Osteoblast (primary cell): ENCODE measurements around the gene KRTAP12-3. TPM values are rescaled to one million over a fixed set of nuclear protein-coding genes. Genes with fewer than 3 reads are reported as not detected.
A peak's percentile ranks its signal among the peaks of the same experiment; 100 is the strongest.
"Not testable (repeated sequence)": the region's sequence is repeated elsewhere in the genome, so short reads cannot be mapped to it uniquely, and the experiment has no call there.

ENCODE experiments used
- DNase-seq: peaks from one replicate; pipeline ENCODE4 v3.0.0; 2011; ENCODE audit warnings: low spot score, mixed read lengths; ENCODE audit not compliant: insufficient read length; ENCODE audit errors: missing footprints
- H2AFZ ChIP-seq: 2 replicates; pipeline ENCODE4 v1.6.0; 2011; ENCODE audit warnings: mild to moderate bottlenecking, low read length
- H3K27ac ChIP-seq: 2 replicates; pipeline ENCODE4 v1.5.1; 2011; ENCODE audit warnings: mild to moderate bottlenecking, low read depth, low read length, moderate library complexity
- H3K27me3 ChIP-seq: 2 replicates; pipeline ENCODE4 v1.6.0; 2012; ENCODE audit warnings: mild to moderate bottlenecking, control low read depth, inconsistent platforms, low read length, moderate library complexity; ENCODE audit not compliant: insufficient read depth
- H3K36me3 ChIP-seq: 2 replicates; pipeline ENCODE4 v1.5.1; 2011; ENCODE audit warnings: mild to moderate bottlenecking, low read length, control low read depth, moderate library complexity; ENCODE audit not compliant: insufficient read depth
- H3K4me1 ChIP-seq: 2 replicates; pipeline ENCODE4 v1.5.1; 2011; ENCODE audit warnings: mild to moderate bottlenecking, low read length, control low read depth, moderate library complexity; ENCODE audit not compliant: insufficient read depth
- H3K4me2 ChIP-seq: 2 replicates; pipeline ENCODE4 v1.6.0; 2011; ENCODE audit warnings: mild to moderate bottlenecking, low read length; ENCODE audit not compliant: insufficient read depth
- H3K4me3 ChIP-seq: fragments of 200-600 bp; sonication (generic); 3 replicates; pipeline ENCODE4 v1.5.1; 2012; ENCODE audit warnings: mild to moderate bottlenecking, low read length, inconsistent platforms; ENCODE audit not compliant: insufficient read depth
- H3K79me2 ChIP-seq: 2 replicates; pipeline ENCODE4 v1.6.0; 2012; ENCODE audit warnings: mild to moderate bottlenecking, low read length, control low read depth, inconsistent platforms; ENCODE audit not compliant: insufficient read depth
- H3K9me3 ChIP-seq: 2 replicates; pipeline ENCODE4 v1.5.1; 2011; ENCODE audit warnings: low read depth, low read length, control low read depth
- H4K20me1 ChIP-seq: 2 replicates; pipeline ENCODE4 v1.6.0; 2012; ENCODE audit warnings: mild to moderate bottlenecking, low read length, control low read depth; ENCODE audit not compliant: insufficient read depth
- total RNA-seq: library from RNA; depleted of rRNA; stranded (reverse); fragments of >200 nt; gene quantifications from 2 replicates; pipeline ENCODE4 v1.2.3, GENCODE V29; 2012
- TF ChIP-seq, protein P1 (sequence below): IDR thresholded peaks from 2 replicates; pipeline ENCODE4 v1.5.1; 2011; ENCODE audit warnings: mild to moderate bottlenecking, low read depth, low read length, moderate library complexity; ENCODE audit errors: extremely low read depth

Gene KRTAP12-3
- total RNA-seq, 1 donor, result not detected

DNA sequence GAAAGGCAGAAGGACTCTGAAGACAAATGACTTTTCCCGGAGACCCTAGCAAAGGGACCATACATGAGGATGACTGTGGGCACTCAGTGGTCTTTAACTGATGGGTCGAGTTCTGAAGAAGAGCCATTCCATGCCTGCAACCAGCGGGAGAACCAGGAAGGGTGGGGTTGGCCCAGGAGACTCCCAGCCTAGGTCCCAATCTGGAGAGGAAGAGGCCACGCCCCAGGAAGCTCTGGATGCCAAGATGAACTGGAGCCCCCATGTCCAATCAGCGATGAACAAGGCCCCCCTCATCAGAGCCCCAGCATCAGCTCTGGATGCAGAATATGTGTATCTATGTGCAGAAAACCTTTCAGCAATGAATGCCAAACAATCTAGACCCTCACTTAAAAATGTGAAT, 17.0 kb upstream of the KRTAP12-3 start:
- Histone ChIP-seq H3K4me1 (no peaks in the 10 kb centered on the region), H3K36me3 (no peaks in the 10 kb centered on the region), H3K27ac (no peak overlapping the region), H3K79me2 (no peaks in the 10 kb centered on the region), H3K4me2 (no peak overlapping the region), H2AFZ (no peak overlapping the region), H3K9me3 (no peaks in the 10 kb centered on the region), H3K4me3 (no peak overlapping the region), H3K27me3 (no peaks in the 10 kb centered on the region), H4K20me1 (no peaks in the 10 kb centered on the region)
- TF ChIP-seq, protein P1, sequence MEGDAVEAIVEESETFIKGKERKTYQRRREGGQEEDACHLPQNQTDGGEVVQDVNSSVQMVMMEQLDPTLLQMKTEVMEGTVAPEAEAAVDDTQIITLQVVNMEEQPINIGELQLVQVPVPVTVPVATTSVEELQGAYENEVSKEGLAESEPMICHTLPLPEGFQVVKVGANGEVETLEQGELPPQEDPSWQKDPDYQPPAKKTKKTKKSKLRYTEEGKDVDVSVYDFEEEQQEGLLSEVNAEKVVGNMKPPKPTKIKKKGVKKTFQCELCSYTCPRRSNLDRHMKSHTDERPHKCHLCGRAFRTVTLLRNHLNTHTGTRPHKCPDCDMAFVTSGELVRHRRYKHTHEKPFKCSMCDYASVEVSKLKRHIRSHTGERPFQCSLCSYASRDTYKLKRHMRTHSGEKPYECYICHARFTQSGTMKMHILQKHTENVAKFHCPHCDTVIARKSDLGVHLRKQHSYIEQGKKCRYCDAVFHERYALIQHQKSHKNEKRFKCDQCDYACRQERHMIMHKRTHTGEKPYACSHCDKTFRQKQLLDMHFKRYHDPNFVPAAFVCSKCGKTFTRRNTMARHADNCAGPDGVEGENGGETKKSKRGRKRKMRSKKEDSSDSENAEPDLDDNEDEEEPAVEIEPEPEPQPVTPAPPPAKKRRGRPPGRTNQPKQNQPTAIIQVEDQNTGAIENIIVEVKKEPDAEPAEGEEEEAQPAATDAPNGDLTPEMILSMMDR, result no peak
- DNase-seq, result peak; percentile 11

DNA sequence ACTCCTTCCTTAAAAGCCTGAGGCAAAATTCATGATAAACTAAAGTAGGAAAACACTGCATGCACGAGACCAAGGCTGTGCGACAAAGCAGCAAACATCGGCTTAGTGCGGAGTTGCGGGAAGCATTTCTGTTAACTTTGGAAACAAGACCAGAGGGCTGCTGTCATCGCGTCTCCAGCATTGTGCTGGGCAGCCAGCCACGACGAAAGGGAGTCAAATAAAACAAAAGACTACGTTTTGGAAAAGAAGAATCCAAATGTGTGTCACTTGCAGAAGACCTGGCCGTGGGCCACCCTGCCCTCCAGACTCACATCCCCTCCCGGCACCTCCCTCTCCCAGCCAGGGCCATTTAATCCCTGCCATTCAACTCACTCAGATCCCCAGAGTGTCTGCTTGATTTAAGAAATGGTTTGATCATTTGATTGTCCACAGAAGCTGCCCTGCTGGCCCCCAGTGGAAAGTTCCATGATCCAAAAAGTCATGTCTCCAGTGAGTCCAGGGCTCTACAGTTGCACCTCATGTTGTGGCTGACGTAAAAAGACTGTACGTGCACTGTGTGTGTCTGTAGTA, 13.9 kb upstream of the KRTAP12-3 start:
- H3K9me3 ChIP-seq, result no peaks in the 10 kb centered on the region
- no peaks in the 10 kb centered on the region for H3K36me3 ChIP-seq
- H4K20me1 ChIP-seq, result no peaks in the 10 kb centered on the region
- no peak overlapping the region for H2AFZ ChIP-seq
- H3K27ac ChIP-seq, result no peak overlapping the region
- H3K79me2 ChIP-seq, result no peaks in the 10 kb centered on the region
- TF ChIP-seq, protein P1, result no peak
- no peak for DNase-seq
- no peak overlapping the region for H3K4me2 ChIP-seq
- peaks cover 3% of the 10 kb centered on the region for H3K27me3 ChIP-seq
- no peaks in the 10 kb centered on the region for H3K4me1 ChIP-seq
- H3K4me3 ChIP-seq, result no peak overlapping the region

DNA sequence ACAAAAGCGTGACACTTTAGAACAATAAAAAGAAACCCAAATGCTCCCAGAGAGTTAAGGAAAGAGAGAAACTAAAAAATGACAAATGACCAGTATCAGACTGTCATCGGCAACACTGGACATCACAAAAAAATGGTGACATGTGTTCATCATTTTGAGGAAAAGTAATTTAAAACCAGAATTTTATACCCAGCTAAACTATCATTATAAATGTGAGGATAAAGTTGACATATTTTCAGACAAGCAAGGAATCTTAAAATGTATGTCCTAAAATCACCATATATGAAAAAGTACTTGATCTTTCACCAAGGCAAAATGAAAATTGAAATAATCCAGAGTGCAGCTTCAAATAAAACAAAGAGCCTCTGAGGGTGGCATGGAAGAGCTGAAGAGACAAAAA, 12.9 kb upstream of the KRTAP12-3 start:
- Histone ChIP-seq H3K79me2 (no peaks in the 10 kb centered on the region), H2AFZ (no peak overlapping the region), H3K27ac (no peak overlapping the region), H3K4me3 (no peak overlapping the region), H3K36me3 (no peaks in the 10 kb centered on the region), H3K27me3 (peaks cover 3% of the 10 kb centered on the region), H3K9me3 (no peaks in the 10 kb centered on the region), H4K20me1 (no peaks in the 10 kb centered on the region), H3K4me2 (no peak overlapping the region), H3K4me1 (no peaks in the 10 kb centered on the region)
- DNase-seq, result no peak
- TF ChIP-seq, protein P1, result no peak

DNA sequence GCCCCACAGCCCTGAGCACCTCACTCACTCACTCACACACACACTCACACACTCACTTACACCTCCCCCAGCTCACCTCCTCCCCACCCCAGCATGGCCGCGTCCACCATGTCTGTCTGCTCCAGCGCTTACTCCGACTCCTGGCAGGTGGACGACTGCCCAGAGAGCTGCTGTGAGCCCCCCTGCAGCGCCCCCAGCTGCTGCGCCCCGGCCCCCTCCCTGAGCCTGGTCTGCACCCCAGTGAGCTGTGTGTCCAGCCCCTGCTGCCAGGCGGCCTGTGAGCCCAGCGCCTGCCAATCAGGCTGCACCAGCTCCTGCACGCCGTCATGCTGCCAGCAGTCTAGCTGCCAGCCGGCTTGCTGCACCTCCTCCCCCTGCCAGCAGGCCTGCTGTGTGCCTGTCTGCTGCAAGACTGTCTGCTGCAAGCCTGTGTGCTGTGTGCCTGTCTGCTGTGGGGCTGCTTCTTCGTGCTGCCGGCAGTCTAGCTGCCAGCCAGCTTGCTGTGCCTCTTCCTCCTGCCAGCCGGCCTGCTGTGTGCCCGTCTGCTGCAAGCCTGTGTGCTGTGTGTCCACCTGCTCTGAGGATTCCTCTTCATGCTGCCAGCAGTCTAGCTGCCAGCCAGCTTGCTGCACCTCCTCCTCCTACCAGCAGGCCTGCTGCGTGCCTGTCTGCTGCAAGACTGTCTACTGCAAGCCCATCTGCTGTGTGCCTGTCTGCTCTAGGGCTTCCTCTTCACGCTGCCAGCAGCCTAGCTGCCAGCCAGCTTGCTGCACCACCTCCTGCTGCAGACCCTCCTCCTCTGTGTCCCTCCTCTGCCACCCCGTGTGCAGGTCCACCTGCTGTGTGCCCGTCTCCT, 11.1 kb upstream of the KRTAP12-3 start, which contains the start of gene KRTAP10-11:
KRTAP10-11 (plus strand) TSS at position 49 of the 856 bp plus-strand sequence; CDS start at position 94, 45 bp downstream.
- not testable (repeated sequence) for H3K9me3 ChIP-seq, H4K20me1 ChIP-seq, H3K4me2 ChIP-seq, DNase-seq, H2AFZ ChIP-seq, H3K27ac ChIP-seq, H3K4me3 ChIP-seq, H3K27me3 ChIP-seq, H3K4me1 ChIP-seq, H3K79me2 ChIP-seq, H3K36me3 ChIP-seq
